GM19438 (cell line): ENCODE results near the gene B3GAT3.
"Not testable (repeated sequence)": the region's sequence is repeated elsewhere in the genome, so short reads cannot be mapped to it uniquely, and the experiment has no call there.

ENCODE experiments used
- ATAC-seq: cut with Tn5 transposase; IDR thresholded peaks from one replicate; pipeline ENCODE4 v1.9.1; 2021; ENCODE audit warnings: low read depth; ENCODE audit not compliant: unreplicated experiment

The B3GAT3 gene

GRCh38 chr11:62645946-62646824 lies 24.4 kb upstream of the B3GAT3 start, which contains the start of gene GANAB:
Gene GANAB (minus strand): TSS chr11:62646613. CDS start chr11:62646599, 14 bp downstream.
- ATAC-seq: peak; percentile 86

- ATAC-seq: no peak
These were observed 23.8 kb upstream of the B3GAT3 start for GRCh38 chr11:62645671-62645945.

GRCh38 chr11:62644220-62644619 lies 22.4 kb upstream of the B3GAT3 start:
- no peak for ATAC-seq

GRCh38 chr11:62632492-62632891 lies 10.7 kb upstream of the B3GAT3 start:
- ATAC-seq: no peak

GRCh38 chr11:62627713-62628112 lies 5.9 kb upstream of the B3GAT3 start:
- no peak for ATAC-seq

- ATAC-seq: no peak
These were observed 797 bp upstream of the B3GAT3 start for GRCh38 chr11:62622476-62623089.

GRCh38 chr11:62621027-62621566 lies 689 bp downstream of the B3GAT3 start:
- no peak for ATAC-seq

GRCh38 chr11:62616957-62617356 lies 4.8 kb downstream of the B3GAT3 start:
- not testable (repeated sequence) for ATAC-seq

GRCh38 chr11:62615521-62615920 lies 6.3 kb downstream of the B3GAT3 start:
- ATAC-seq: no peak

GRCh38 chr11:62614275-62614674 lies 7.5 kb downstream of the B3GAT3 start:
- no peak for ATAC-seq

GRCh38 chr11:62613291-62613778 lies 8.5 kb downstream of the B3GAT3 start:
- no peak for ATAC-seq

- peak; percentile 66 for ATAC-seq
These were observed 9.2 kb downstream of the B3GAT3 start, which contains the start of the genes EML3 and ROM1 for GRCh38 chr11:62612366-62613290. Gene EML3 (minus strand): TSS chr11:62612775. CDS start chr11:62612457, 318 bp downstream. Gene ROM1 (plus strand): TSS chr11:62613257. CDS start chr11:62613282, 25 bp downstream.

GRCh38 chr11:62611705-62612365 lies 10.0 kb downstream of the B3GAT3 start:
- ATAC-seq: peak; percentile 20

- no peak for ATAC-seq
These were observed 10.7 kb downstream of the B3GAT3 start for GRCh38 chr11:62610814-62611704.

- no peak for ATAC-seq
These were observed 11.4 kb downstream of the B3GAT3 start for GRCh38 chr11:62610403-62610802.

- no peak for ATAC-seq
These were observed 13.0 kb downstream of the B3GAT3 start for GRCh38 chr11:62608776-62609175.

- ATAC-seq: no peak
These were observed 14.1 kb downstream of the B3GAT3 start for GRCh38 chr11:62607714-62608113.

GRCh38 chr11:62605902-62606301 lies 15.9 kb downstream of the B3GAT3 start:
- ATAC-seq: no peak

GRCh38 chr11:62605467-62605866 lies 16.3 kb downstream of the B3GAT3 start:
- no peak for ATAC-seq
